PFSK-1 (cell line): ENCODE measurements around the gene TPPP.

ENCODE experiments used
- FOXP2 ChIP-seq: optimal IDR thresholded peaks from 2 replicates; pipeline ENCODE3; 2011; ENCODE audit warnings: borderline replicate concordance, control low read depth, inconsistent platforms; ENCODE audit not compliant: insufficient read depth; ENCODE audit errors: extremely low read length, extremely low read depth
- POLR2AphosphoS5 ChIP-seq: IDR thresholded peaks from 2 replicates; pipeline ENCODE4 v1.6.1; 2012; ENCODE audit warnings: low read depth, mild to moderate bottlenecking, control low read depth, low read length, moderate library complexity
- SIN3A ChIP-seq: IDR thresholded peaks from 2 replicates; pipeline ENCODE4 v1.6.1; 2012; ENCODE audit warnings: mild to moderate bottlenecking, low read length, moderate library complexity, borderline replicate concordance; ENCODE audit not compliant: insufficient read depth
- TAF1 ChIP-seq: IDR thresholded peaks from 2 replicates; pipeline ENCODE4 v1.6.1; 2012; ENCODE audit warnings: low read length, control low read depth, borderline replicate concordance; ENCODE audit not compliant: insufficient read depth
- TF ChIP-seq, protein P1 (sequence below), 2 experiments: IDR thresholded peaks; 2 replicates each; pipeline versions ENCODE4 v1.6.1 to v1.8.0; 2011 to 2012; ENCODE audit warnings: low read depth in 2 of 2, low read length in 2 of 2, control low read depth in 1 of 2, inconsistent platforms in 1 of 2, mild to moderate bottlenecking in 1 of 2, moderate library complexity in 1 of 2; ENCODE audit not compliant: insufficient read depth in 1 of 2

TPPP gene

DNA sequence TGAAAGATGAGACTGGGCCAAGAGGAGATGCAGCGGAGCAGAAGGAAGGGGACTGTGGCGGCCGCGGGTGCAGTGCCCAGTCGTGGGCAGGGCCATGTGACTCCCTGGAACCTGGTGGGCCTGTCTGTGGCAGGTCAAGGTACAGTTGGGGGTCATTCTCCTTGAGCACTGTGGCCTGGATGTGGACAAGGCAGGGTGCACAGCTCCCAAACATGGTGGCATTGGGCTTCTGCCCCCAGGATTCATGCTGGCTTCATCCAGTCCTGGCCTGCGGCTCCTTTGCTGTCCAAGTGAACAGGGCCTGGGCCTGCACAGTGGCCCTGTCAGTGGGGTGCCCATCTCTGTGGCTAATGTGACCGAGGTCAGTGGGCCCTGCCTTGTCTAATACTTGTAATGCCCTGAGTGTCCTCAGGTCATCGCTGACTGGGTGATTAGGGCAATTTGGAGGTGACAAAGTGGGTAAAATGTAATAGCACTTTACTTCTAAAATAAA, 41.1 kb downstream of the TPPP start:
- no peak for TF ChIP-seq SIN3A
- no peak for TF ChIP-seq TAF1
- no peak for TF ChIP-seq POLR2AphosphoS5
- TF ChIP-seq, protein P1, sequence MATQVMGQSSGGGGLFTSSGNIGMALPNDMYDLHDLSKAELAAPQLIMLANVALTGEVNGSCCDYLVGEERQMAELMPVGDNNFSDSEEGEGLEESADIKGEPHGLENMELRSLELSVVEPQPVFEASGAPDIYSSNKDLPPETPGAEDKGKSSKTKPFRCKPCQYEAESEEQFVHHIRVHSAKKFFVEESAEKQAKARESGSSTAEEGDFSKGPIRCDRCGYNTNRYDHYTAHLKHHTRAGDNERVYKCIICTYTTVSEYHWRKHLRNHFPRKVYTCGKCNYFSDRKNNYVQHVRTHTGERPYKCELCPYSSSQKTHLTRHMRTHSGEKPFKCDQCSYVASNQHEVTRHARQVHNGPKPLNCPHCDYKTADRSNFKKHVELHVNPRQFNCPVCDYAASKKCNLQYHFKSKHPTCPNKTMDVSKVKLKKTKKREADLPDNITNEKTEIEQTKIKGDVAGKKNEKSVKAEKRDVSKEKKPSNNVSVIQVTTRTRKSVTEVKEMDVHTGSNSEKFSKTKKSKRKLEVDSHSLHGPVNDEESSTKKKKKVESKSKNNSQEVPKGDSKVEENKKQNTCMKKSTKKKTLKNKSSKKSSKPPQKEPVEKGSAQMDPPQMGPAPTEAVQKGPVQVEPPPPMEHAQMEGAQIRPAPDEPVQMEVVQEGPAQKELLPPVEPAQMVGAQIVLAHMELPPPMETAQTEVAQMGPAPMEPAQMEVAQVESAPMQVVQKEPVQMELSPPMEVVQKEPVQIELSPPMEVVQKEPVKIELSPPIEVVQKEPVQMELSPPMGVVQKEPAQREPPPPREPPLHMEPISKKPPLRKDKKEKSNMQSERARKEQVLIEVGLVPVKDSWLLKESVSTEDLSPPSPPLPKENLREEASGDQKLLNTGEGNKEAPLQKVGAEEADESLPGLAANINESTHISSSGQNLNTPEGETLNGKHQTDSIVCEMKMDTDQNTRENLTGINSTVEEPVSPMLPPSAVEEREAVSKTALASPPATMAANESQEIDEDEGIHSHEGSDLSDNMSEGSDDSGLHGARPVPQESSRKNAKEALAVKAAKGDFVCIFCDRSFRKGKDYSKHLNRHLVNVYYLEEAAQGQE (IDR thresholded peaks at IDR 0.05; ENCODE audit: insufficient read depth in 1 of 2, low read depth in 2 of 2, low read length in 2 of 2), result no peak
- no peak for TF ChIP-seq FOXP2

DNA sequence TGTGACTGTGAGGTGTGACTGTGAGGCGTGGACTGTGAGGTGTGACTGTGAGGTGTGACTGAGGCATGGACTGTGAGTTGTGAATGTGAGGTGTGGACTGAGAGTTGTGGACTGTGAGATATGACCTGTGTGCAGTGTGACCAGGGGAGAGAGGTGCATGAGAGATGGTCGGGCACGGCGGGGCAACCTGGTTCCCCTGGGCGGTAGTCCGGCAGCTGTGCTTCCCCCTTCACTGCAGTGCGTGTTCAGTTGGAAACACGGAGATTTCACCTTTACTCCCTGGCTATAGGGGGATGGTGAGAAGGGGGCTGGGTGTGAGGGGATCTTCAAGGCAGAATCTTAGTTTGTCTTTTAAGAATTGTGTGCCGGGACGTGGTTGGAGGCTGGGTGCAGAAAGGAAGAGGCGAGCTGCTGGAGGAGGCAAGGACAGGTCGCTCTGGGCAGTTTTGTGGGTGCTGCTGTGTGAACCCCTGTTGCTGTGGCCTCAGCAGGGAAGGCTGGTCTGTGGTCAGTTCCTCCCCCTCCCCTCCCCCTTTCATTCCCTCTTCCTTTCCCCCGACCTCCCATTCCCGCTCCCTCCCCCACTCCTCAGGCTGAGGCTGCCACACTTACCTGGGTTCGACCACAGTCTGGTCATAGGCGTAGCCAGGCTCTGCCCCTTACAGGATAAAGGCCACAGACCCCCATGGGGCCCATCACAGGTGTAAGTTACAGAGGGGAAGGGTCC, 41.7 kb downstream of the TPPP start:
- no peak for TF ChIP-seq TAF1
- no peak for TF ChIP-seq SIN3A
- TF ChIP-seq FOXP2, result no peak
- TF ChIP-seq POLR2AphosphoS5, result no peak

DNA sequence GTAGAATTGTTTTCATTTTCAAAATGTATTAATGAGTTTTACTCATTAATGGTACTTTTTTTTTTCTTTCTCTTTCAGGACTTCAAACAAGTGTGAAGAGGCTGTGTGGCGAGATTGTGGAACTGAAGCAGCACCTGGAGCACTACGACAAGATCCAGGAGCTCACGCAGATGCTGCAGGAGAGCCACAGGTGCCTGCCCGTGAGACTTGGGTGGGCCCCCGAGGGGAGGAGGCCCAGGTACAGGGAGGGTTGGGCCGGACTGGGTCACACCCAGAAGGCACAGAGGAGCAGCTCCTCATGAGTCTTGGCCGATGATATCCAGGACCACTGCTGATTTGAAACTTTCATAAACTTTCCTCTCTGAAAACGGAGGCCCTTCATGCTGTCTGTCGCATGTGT, 45.4 kb downstream of the TPPP start:
- no peak for TF ChIP-seq POLR2AphosphoS5
- TF ChIP-seq, protein P1 (IDR thresholded peaks at IDR 0.05; ENCODE audit: insufficient read depth in 1 of 2, low read depth in 2 of 2, low read length in 2 of 2), result no peak
- no peak for TF ChIP-seq TAF1
- TF ChIP-seq SIN3A, result no peak
- no peak for TF ChIP-seq FOXP2

DNA sequence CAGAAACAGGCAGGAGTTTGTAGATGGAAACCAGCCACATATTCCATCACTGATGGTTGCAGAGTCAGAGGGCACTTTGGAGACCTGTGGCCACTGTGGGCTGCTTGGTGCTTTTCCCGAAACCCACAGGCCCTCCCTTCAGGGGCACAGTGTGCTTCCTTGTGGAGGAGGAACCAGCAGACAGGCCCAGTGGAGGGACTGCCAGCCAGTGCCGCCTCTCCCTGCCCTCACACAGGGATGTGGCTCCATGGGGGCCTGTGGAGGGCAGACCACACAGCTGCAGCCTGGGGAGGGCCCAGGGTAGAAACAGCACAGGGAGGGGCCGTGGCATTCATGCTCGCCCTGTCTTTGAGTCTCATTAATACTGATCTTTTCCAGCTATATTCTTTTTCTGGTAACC, 45.8 kb downstream of the TPPP start:
- TF ChIP-seq SIN3A (no peak), POLR2AphosphoS5 (no peak), TAF1 (no peak), FOXP2 (no peak)
- TF ChIP-seq, protein P1 (IDR thresholded peaks at IDR 0.05; ENCODE audit: insufficient read depth in 1 of 2, low read depth in 2 of 2, low read length in 2 of 2), result no peak

DNA sequence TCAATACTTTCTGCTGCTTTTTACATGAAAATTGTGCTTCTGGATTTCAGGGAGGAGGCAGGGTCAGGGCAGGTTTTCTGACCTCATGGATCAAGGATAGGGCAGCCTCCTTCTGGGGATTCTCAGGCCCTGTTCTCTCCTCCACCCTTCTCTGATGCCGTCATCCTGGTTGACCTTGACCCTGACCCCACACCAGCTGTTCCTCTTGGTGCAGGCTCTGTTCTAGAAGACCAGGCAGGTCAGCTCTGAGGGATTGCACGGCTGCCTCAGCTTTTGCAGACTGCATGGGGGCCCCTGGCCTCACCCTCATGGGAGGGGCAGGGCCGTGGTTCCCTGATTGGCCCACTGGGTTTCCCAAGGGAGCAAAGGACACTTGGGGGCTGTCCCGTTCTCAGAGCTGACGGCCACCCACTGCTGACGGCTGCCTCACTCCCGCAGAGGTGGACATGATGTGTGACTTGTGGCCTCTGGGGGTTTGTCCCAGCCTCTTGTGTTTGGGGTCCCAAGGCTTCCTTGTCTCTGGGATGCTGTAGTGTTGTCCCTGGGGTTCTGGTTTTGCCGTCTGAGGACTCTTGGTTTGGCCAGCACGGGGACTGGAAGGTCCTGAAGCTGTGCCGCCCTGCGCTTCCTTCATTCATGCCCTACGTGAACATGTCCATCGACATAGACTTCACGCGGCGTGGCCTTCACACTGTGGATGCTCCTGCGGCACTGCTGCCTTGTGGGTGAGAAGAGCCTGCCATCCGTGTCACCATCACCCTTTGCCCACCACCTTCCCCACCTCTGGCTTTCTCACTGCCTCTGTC, 46.6 kb downstream of the TPPP start:
- TF ChIP-seq TAF1, result no peak
- no peak for TF ChIP-seq POLR2AphosphoS5
- no peak for TF ChIP-seq SIN3A
- TF ChIP-seq FOXP2, result no peak
- TF ChIP-seq, protein P1 (IDR thresholded peaks at IDR 0.05; ENCODE audit: insufficient read depth in 1 of 2, low read depth in 2 of 2, low read length in 2 of 2), result no peak
